SU-DHL-6 (cell line): ENCODE results near the gene TAF10.
A peak's percentile ranks its signal among the peaks of the same experiment; 100 is the strongest.

ENCODE experiments used
- H2AFZ ChIP-seq: fragments of 200-600 bp; sonication (generic); 2 replicates; pipeline ENCODE4 v1.6.1; 2014; ENCODE audit warnings: low read depth, mild to moderate bottlenecking, moderate library complexity, mixed read lengths, antibody characterized with exemption, low read length; ENCODE audit not compliant: severe bottlenecking
- H3F3A ChIP-seq: fragments of 200-600 bp; shearing (Covaris generic); 2 replicates; pipeline ENCODE4 v1.6.0; 2016; ENCODE audit warnings: antibody characterized with exemption, mild to moderate bottlenecking; ENCODE audit not compliant: insufficient read depth
- H3K27ac ChIP-seq: fragments of 200-600 bp; sonication (generic); 2 replicates; pipeline ENCODE4 v1.5.1; 2016; ENCODE audit warnings: low read depth, mild to moderate bottlenecking, low read length, moderate library complexity, mixed read lengths
- H3K27me3 ChIP-seq: fragments of 200-600 bp; sonication (generic), shearing (Covaris generic); 2 replicates; pipeline ENCODE4 v1.6.0; 2014; ENCODE audit warnings: mild to moderate bottlenecking, low read length
- H3K36me3 ChIP-seq: fragments of 200-600 bp; sonication (generic); 2 replicates; pipeline ENCODE4 v1.6.1; 2014; ENCODE audit warnings: mild to moderate bottlenecking, low read length, mixed read lengths
- H3K4me2 ChIP-seq: fragments of 300-600, 200-600 bp; shearing (Covaris generic), sonication (generic); 2 replicates; pipeline ENCODE4 v1.6.0; 2014; ENCODE audit warnings: low read length, low read depth, mild to moderate bottlenecking; ENCODE audit not compliant: poor library complexity, severe bottlenecking
- H3K4me3 ChIP-seq: fragments of 200-600 bp; sonication (generic); 2 replicates; pipeline ENCODE4 v1.5.1; 2014; ENCODE audit warnings: antibody characterized with exemption, low read length, mild to moderate bottlenecking, mixed read lengths; ENCODE audit not compliant: insufficient read depth, poor library complexity, severe bottlenecking
- H3K79me2 ChIP-seq: fragments of 200-600 bp; sonication (generic); 2 replicates; pipeline ENCODE4 v1.6.1; 2014; ENCODE audit warnings: mild to moderate bottlenecking, low read length, moderate library complexity; ENCODE audit not compliant: insufficient read depth
- H3K9ac ChIP-seq: fragments of 200-600 bp; sonication (generic); 2 replicates; pipeline ENCODE4 v1.7.0; 2014; ENCODE audit warnings: mild to moderate bottlenecking, low read length
- H3K9me2 ChIP-seq: fragments of 200-600 bp; sonication (generic); replicated peaks from 2 replicates; pipeline ENCODE4 v1.6.1; 2014; ENCODE audit warnings: low read length; ENCODE audit not compliant: insufficient read depth
- H3K9me3 ChIP-seq: fragments of 200-600 bp; sonication (generic); 2 replicates; pipeline ENCODE4 v1.6.1; 2014; ENCODE audit warnings: low read length, mixed read lengths; ENCODE audit not compliant: insufficient read depth
- H4K20me1 ChIP-seq: fragments of 200-600 bp; sonication (generic); 2 replicates; pipeline ENCODE4 v1.6.1; 2014; ENCODE audit warnings: low read depth, mild to moderate bottlenecking, antibody characterized with exemption, low read length, moderate library complexity, mixed read lengths
- CTCF ChIP-seq: fragments of 200-600 bp; sonication (generic); IDR thresholded peaks from one replicate; pipeline ENCODE4 v1.5.1; 2017; ENCODE audit warnings: antibody characterized with exemption, mild to moderate bottlenecking, low read length, moderate library complexity; ENCODE audit not compliant: insufficient read depth, poor library complexity, severe bottlenecking
- EZH2phosphoT487 ChIP-seq: fragments of 200-600 bp; sonication (generic), shearing (Covaris generic); conservative IDR thresholded peaks from 2 replicates; pipeline ENCODE4 v1.6.1; 2018; ENCODE audit warnings: mild to moderate bottlenecking, antibody characterized with exemption, low read length, moderate library complexity, mixed read lengths

TAF10 gene

GRCh38 chr11:6621711-6622211, 9.7 kb upstream of the TAF10 start:
- Histone ChIP-seq H3K4me3 (no peak overlapping the region), H4K20me1 (no peaks in the 10 kb centered on the region), H3K9me2 (no peaks in the 10 kb centered on the region), H3K9ac (no peak overlapping the region), H3K4me2 (no peak overlapping the region), H3K27me3 (no peaks in the 10 kb centered on the region), H3K27ac (no peak overlapping the region), H3K79me2 (peaks cover 9% of the 10 kb centered on the region; the same call in 1 of the 2 replicates), H3F3A (no peaks in the 10 kb centered on the region), H3K9me3 (no peaks in the 10 kb centered on the region), H2AFZ (no peak overlapping the region), H3K36me3 (no peaks in the 10 kb centered on the region)
- TF ChIP-seq EZH2phosphoT487 = no peak

- Histone ChIP-seq H3K9ac (no peak overlapping the region), H3K27me3 (no peaks in the 10 kb centered on the region), H4K20me1 (no peaks in the 10 kb centered on the region), H3K79me2 (peaks cover 9% of the 10 kb centered on the region; the same call in 1 of the 2 replicates), H3K9me2 (no peaks in the 10 kb centered on the region), H3F3A (no peaks in the 10 kb centered on the region), H2AFZ (no peak overlapping the region), H3K27ac (no peak overlapping the region), H3K4me3 (no peak overlapping the region), H3K4me2 (no peak overlapping the region), H3K9me3 (no peaks in the 10 kb centered on the region), H3K36me3 (no peaks in the 10 kb centered on the region)
- TF ChIP-seq CTCF (no peak), EZH2phosphoT487 (no peak)
These were observed 8.6 kb upstream of the TAF10 start for GRCh38 chr11:6620636-6621035.

GRCh38 chr11:6619004-6619745, 7.2 kb upstream of the TAF10 start, which contains the start of gene TPP1:
TPP1 (minus strand) TSS chr11:6619422; CDS start chr11:6619400, 22 bp downstream.
- Histone ChIP-seq H2AFZ (peak within 1 kb of the TSS; percentile 65), H3K27ac (no peak within 1 kb of the TSS)

More at GRCh38 chr11:6619004-6619745, 7.2 kb upstream of the TAF10 start, which contains the start of gene TPP1:
- Histone ChIP-seq H3F3A (no peaks in the 10 kb centered on the region), H3K4me3 (peak within 1 kb of the TSS; percentile 77), H3K36me3 (no peaks in the 10 kb centered on the region), H3K4me2 (peak within 1 kb of the TSS; percentile 84), H3K9me2 (no peaks in the 10 kb centered on the region), H3K79me2 (peaks cover 9% of the 10 kb centered on the region; the same call in 1 of the 2 replicates), H3K9me3 (no peaks in the 10 kb centered on the region), H4K20me1 (no peaks in the 10 kb centered on the region), H3K9ac (peak within 1 kb of the TSS; percentile 74), H3K27me3 (no peaks in the 10 kb centered on the region)
- no peak for TF ChIP-seq CTCF
- no peak for TF ChIP-seq EZH2phosphoT487
